T-cell (primary cell): ENCODE data around the gene TMEM151A. TPM values are rescaled to one million over a fixed set of nuclear protein-coding genes. Genes with fewer than 3 reads are reported as not detected.

Source experiments
- ATAC-seq, 4 experiments: fragments of 200-7000 bp in 3 of 4; fragments of 150-1000 bp in 1 of 4; cut with Tn5 transposase; replicated peaks in 1 of 4; 1 replicate in 3 of 4; 2 replicates in 1 of 4; pipeline ENCODE4 v1.10.0; 2021; ENCODE audit warnings: moderate library complexity in 3 of 4, mild to moderate bottlenecking in 2 of 4, moderate number of reproducible peaks in 1 of 4
- CTCF ChIA-PET, 2 donors: fragments of 300-600 bp; sonication (Branson Sonifier 250); formaldehyde crosslinking; loops; one replicate each; lab custom pipeline; 2022; ENCODE audit warnings: antibody characterized with exemption in 2 of 2; lab: Charles Lee
- POLR2A ChIA-PET, 2 donors: fragments of 300-600 bp; sonication (Branson Sonifier 250); formaldehyde crosslinking; loops; one replicate each; lab custom pipeline; 2022; ENCODE audit warnings: antibody characterized with exemption in 2 of 2; lab: Charles Lee
- DNase-seq, 35 experiments: peaks; one replicate each; pipeline versions ENCODE4 v3.0.0 to v3.0.0-alpha.2; 2013 to 2023
- H3K27ac ChIP-seq: one replicate; pipeline ENCODE4 v1.5.1; 2013; ENCODE audit warnings: low read length
- H3K27me3 ChIP-seq, 2 experiments: replicated peaks in 1 of 2; 1 replicate in 1 of 2; 2 replicates in 1 of 2; pipeline versions ENCODE4 v1.6.1 to v1.7.0; 2013; ENCODE audit warnings: low read length in 1 of 2, mixed read lengths in 1 of 2; ENCODE audit not compliant: control insufficient read depth in 2 of 2, insufficient read depth in 2 of 2; ENCODE audit errors: extremely low read depth in 1 of 2
- H3K36me3 ChIP-seq, 2 donors: 1 replicate in 1 of 2; 2 replicates in 1 of 2; pipeline versions ENCODE4 v1.6.1 to v1.7.0; 2013; ENCODE audit warnings: low read length in 1 of 2; ENCODE audit not compliant: control insufficient read depth in 2 of 2, insufficient read depth in 1 of 2; ENCODE audit errors: extremely low read depth in 1 of 2
- H3K4me1 ChIP-seq, 2 experiments: 1 replicate in 1 of 2; 2 replicates in 1 of 2; pipeline versions ENCODE4 v1.6.1 to v1.7.0; 2013; ENCODE audit warnings: low read length in 2 of 2, mixed read lengths in 1 of 2; ENCODE audit not compliant: insufficient read depth in 2 of 2, control insufficient read depth in 1 of 2; ENCODE audit errors: extremely low read depth in 1 of 2
- H3K4me3 ChIP-seq, 2 donors: 1 replicate in 1 of 2; 2 replicates in 1 of 2; pipeline versions ENCODE4 v1.5.1 to v1.7.0; 2013; ENCODE audit warnings: mild to moderate bottlenecking in 2 of 2, low read length in 1 of 2, moderate library complexity in 1 of 2; ENCODE audit not compliant: control insufficient read depth in 1 of 2; ENCODE audit errors: extremely low read depth in 1 of 2
- H3K9me3 ChIP-seq: 2 replicates; pipeline ENCODE4 v1.7.0; 2013
- H3K27ac Mint-ChIP-seq, 2 donors: one replicate each; pipeline ENCODE4 v1.8.0; 2020 to 2021; ENCODE audit warnings: mild to moderate bottlenecking in 2 of 2, mixed read lengths in 2 of 2
- H3K27me3 Mint-ChIP-seq, 2 donors: one replicate each; pipeline ENCODE4 v1.8.0; 2021 to 2022; ENCODE audit warnings: mixed read lengths in 2 of 2
- H3K36me3 Mint-ChIP-seq: one replicate; pipeline ENCODE4 v1.8.0; 2021; ENCODE audit warnings: mixed read lengths
- H3K4me1 Mint-ChIP-seq, 3 donors: one replicate each; pipeline ENCODE4 v1.8.0; 2020 to 2022; ENCODE audit warnings: mixed read lengths in 3 of 3, mild to moderate bottlenecking in 1 of 3
- H3K4me3 Mint-ChIP-seq, 3 donors: one replicate each; pipeline ENCODE4 v1.8.0; 2020 to 2022; ENCODE audit warnings: mild to moderate bottlenecking in 3 of 3, mixed read lengths in 3 of 3, moderate library complexity in 3 of 3
- H3K9me3 Mint-ChIP-seq, 3 donors: one replicate each; pipeline ENCODE4 v1.8.0; 2020 to 2022; ENCODE audit warnings: mixed read lengths in 3 of 3
- WGBS: methylation state at CpG from one replicate; pipeline ENCODE4 v1.1.5; 2013; ENCODE audit warnings: missing lambda C conversion rate; ENCODE audit not compliant: insufficient coverage; 5-methylcytosine and 5-hydroxymethylcytosine counted together
- total RNA-seq, 35 experiments: library from RNA in 6 of 35; stranded (reverse) in 6 of 35; fragments of 120-200 nt in 1 of 35; gene quantifications; one replicate each; pipeline versions ENCODE4 v1.2.1 to v1.2.4 and lab custom pipeline; 2013 to 2026

TMEM151A gene
- total RNA-seq, 5 donors from 2014 or later (not counting 1 experiment from before 2014, with no cell fraction given), result 0.19 to 0.33 (median 0.23) TPM; not detected in 1

DNA sequence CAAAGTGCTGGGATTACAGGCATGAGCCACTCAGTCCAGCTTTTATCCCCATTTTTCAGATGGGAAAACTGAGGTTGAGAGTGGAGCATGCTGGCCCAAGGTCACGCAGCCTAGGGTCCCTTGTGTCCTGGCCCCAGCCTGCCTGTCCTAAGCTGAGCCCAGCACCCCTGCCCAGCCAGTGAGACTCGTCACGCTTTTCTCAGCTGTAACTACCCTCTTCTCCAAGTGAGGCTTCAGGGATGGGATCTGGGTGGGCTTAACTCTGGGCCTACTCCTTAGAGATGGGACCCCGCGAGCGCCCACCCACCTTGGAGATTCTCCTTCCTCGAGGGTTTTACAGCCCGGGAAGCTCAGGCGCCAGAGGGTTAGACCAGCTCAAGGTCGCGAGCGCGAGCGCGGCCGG, 390 bp upstream of the TMEM151A start:
- POLR2A ChIA-PET, result interaction anchor here in 1 of 2 donors (0.6 to 0.9 kb wide), 2 partner anchors 21 to 1512 kb away, joined by 3 to 6 read pairs; no protein-coding TSS in a partner anchor
- no peaks in the 10 kb centered on the region for H3K9me3 ChIP-seq
- 26% methylated on average over 14 of the region's 16 CpGs for WGBS
- peak overlapping the region in 1 of 2 donors; percentile 49 for H3K27ac Mint-ChIP-seq
- H3K36me3 Mint-ChIP-seq, result no peaks in the 10 kb centered on the region
- H3K4me1 Mint-ChIP-seq, result peaks cover 28 to 46% (median 37%) of the 10 kb centered on the region in 3 donors
- H3K27me3 Mint-ChIP-seq, result peaks cover 12 to 21% of the 10 kb centered on the region in 2 donors
- ATAC-seq (no peak), DNase-seq (no peak)
- H3K27me3 ChIP-seq, result peaks cover 0 to 37% of the 10 kb centered on the region in 2 experiments
- H3K4me3 ChIP-seq, result peak overlapping the region in 1 of 2 donors; percentile 45
- CTCF ChIA-PET, result interaction anchor here in 1 of 2 donors (0.6 to 1.1 kb wide), 2 partner anchors 10 to 20 kb away, joined by 4 read pairs; no protein-coding TSS in a partner anchor
- peak overlapping the region; percentile 84 to 93 (median 89) for H3K4me3 Mint-ChIP-seq
- peaks cover 4 to 43% of the 10 kb centered on the region in 2 experiments for H3K4me1 ChIP-seq
- H3K36me3 ChIP-seq, result no peaks in the 10 kb centered on the region
- no peaks in the 10 kb centered on the region for H3K9me3 Mint-ChIP-seq
- no peak overlapping the region for H3K27ac ChIP-seq

DNA sequence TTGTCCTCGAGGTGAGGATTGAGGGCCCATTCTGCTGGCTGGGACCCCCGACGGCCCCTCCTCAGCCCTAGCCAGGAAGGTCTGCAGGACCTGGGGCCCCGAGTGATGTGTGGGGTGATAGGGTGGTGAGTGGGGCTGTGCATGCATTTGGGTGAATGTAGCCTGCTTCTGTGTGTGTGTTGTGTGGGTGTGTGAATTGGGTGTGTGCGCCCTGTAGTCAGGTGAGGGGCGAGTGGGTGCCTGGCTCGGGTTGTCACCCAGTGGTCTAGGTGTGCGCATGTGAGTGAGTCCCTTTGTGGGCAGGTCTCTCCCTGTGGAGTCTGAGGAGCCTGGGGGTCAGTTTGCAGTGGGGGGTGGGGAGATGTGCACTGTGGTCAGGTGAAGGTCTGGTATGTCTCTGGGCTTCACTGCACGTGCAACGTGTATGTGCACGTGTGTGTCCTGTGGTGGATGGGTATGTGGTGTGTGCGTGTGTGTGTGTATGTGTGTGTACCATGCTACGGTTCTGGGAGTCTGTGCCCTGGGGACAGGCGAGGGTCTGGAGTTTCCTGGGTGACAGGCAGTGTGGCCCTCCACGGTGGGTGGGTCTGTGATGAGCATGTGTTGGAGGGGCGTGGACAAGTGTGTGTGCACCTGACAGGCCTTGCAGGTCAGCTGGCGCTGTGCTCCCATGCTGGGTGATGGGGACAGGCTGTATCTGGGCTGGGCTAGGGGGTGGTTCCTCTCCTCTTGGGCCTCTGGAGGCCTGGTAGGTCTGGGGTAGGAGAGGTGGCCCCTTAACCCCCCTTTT, 1.0 kb downstream of the TMEM151A start:
- H3K27ac Mint-ChIP-seq, result peak overlapping the region in 1 of 2 donors; percentile 31
- CTCF ChIA-PET, result no interaction called here

GRCh38 chr11:66293352-66293751, 1.7 kb downstream of the TMEM151A start:
- Histone ChIP-seq H3K36me3 (no peaks in the 10 kb centered on the region), H3K9me3 (no peaks in the 10 kb centered on the region), H3K4me3 (no peak overlapping the region), H3K4me1 (peaks cover 1 to 30% of the 10 kb centered on the region in 2 experiments), H3K27me3 (peaks cover 0 to 46% of the 10 kb centered on the region in 2 experiments), H3K27ac (no peak overlapping the region)
- ChIA-PET POLR2A (no interaction called here), CTCF (no interaction called here)
- Mint-ChIP-seq H3K27ac (no peak overlapping the region), H3K4me1 (peaks cover 28% of the 10 kb centered on the region in 3 donors), H3K36me3 (no peaks in the 10 kb centered on the region), H3K4me3 (peak overlapping the region in 2 of 3 donors; percentile 9 to 57), H3K9me3 (no peaks in the 10 kb centered on the region), H3K27me3 (peaks cover 12 to 21% of the 10 kb centered on the region in 2 donors)
- ATAC-seq, result no peak
- WGBS, result no CpG with 5 or more reads among the region's 4 CpGs
- DNase-seq, result no peak

More for the DNA sequence above, 1.0 kb downstream of the TMEM151A start:
- Mint-ChIP-seq H3K36me3 (no peaks in the 10 kb centered on the region), H3K9me3 (no peaks in the 10 kb centered on the region), H3K4me1 (peaks cover 28 to 33% (median 29%) of the 10 kb centered on the region in 3 donors), H3K27me3 (peaks cover 12 to 21% of the 10 kb centered on the region in 2 donors), H3K4me3 (peak overlapping the region; percentile 49 to 66 (median 57))
- no peak for ATAC-seq
- no peak for DNase-seq
- Histone ChIP-seq H3K4me3 (peak overlapping the region in 1 of 2 donors; percentile 30), H3K4me1 (peaks cover 4 to 36% of the 10 kb centered on the region in 2 experiments), H3K9me3 (no peaks in the 10 kb centered on the region), H3K36me3 (no peaks in the 10 kb centered on the region), H3K27me3 (peaks cover 0 to 46% of the 10 kb centered on the region in 2 experiments), H3K27ac (no peak overlapping the region)
- 45% methylated on average over 17 of the region's 17 CpGs for WGBS
- POLR2A ChIA-PET, result no interaction called here

DNA sequence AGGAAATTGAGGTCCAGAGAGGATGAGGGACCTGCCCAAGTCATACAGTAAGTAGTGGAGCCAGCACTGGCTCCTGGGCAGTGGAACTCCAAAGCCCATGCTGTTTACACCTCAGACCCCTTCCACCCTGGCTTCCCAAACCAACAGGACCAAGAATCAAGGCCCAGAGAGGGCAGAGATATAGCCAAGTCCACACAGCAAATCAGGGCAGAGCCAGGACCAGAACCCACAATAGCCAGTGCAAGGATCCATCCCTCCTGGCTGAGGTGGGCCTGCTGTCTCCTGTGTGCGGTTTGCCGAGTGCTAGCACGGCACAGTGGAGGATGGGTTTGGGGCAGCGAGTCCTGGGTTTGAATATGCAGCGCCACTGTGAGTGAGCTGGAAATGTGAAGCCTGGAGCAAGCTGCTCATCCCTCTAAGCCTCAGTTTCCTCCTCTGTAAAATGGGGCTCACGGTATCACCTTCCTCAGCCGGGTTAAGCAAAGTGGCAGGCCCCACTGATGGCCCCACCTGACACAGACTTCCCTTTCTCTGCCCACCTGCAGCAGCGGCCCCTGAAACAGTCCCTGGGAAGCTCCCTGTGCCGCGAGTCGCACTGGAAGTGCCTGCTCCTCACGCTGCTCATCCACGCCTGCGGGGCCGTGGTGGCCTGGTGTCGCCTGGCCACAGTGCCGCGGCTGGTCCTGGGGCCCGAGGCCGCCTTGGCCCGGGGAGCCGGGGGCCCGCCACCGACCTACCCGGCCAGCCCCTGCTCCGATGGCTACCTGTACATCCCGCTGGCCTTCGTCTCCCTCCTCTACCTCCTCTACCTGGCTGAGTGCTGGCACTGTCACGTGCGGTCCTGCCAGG, 2.3 kb downstream of the TMEM151A start:
- H3K27me3 ChIP-seq, result peaks cover 0 to 46% of the 10 kb centered on the region in 2 experiments
- H3K4me1 Mint-ChIP-seq, result peaks cover 26 to 27% (median 26%) of the 10 kb centered on the region in 3 donors
- H3K36me3 ChIP-seq, result no peaks in the 10 kb centered on the region
- 80% methylated on average over 24 of the region's 30 CpGs for WGBS
- no peak overlapping the region for H3K27ac Mint-ChIP-seq
- DNase-seq, result no peak
- H3K9me3 Mint-ChIP-seq, result no peaks in the 10 kb centered on the region
- H3K4me3 ChIP-seq, result no peak overlapping the region
- H3K27ac ChIP-seq, result no peak overlapping the region
- H3K36me3 Mint-ChIP-seq, result no peaks in the 10 kb centered on the region
- H3K4me1 ChIP-seq, result peaks cover 0 to 27% of the 10 kb centered on the region in 2 experiments
- H3K27me3 Mint-ChIP-seq, result peaks cover 12 to 21% of the 10 kb centered on the region in 2 donors
- no peaks in the 10 kb centered on the region for H3K9me3 ChIP-seq
- POLR2A ChIA-PET, result no interaction called here
- H3K4me3 Mint-ChIP-seq, result peak overlapping the region in 2 of 3 donors; percentile 6 to 57
- no peak for ATAC-seq
- CTCF ChIA-PET, result no interaction called here

DNA sequence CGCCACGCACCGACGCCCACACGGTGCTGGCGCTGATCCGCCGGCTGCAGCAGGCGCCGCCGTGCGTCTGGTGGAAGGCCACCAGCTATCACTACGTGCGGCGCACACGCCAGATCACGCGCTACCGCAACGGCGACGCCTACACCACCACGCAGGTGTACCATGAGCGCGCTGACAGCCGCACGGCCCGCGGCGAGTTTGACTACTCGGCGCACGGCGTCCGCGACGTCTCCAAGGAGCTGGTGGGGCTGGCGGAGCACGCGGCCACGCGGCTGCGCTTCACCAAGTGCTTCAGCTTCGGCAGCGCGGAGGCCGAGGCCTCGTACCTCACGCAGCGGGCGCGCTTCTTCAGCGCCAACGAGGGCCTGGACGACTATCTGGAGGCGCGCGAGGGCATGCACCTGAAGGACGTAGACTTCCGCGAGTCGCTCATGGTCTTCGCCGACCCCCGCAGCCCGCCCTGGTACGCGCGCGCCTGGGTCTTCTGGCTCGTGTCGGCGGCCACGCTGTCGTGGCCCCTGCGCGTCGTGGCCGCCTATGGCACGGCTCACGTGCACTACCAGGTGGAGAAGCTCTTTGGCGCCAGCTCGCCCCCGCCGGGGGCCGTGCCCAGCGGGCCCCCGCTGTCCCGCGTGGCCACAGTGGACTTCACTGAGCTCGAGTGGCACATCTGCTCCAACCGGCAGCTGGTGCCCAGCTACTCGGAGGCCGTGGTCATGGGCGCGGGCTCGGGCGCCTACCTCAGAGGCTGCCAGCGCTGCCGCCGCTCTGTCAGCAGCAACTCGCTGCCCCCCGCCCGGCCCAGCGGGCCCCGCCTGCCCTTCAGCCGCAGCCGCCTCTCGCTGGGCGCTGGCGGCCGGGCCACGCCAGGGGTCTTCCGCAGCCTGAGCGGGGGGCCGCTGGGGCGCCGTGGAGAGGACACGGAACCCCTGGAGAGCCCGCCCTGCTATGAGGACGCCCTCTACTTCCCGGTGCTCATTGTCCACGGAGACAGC, 3.2 kb downstream of the TMEM151A start:
- WGBS, result 81% methylated on average over 120 of the region's 123 CpGs
- Mint-ChIP-seq H3K36me3 (no peaks in the 10 kb centered on the region), H3K9me3 (no peaks in the 10 kb centered on the region), H3K4me3 (no peak overlapping the region), H3K27ac (no peak overlapping the region), H3K27me3 (peaks cover 12 to 21% of the 10 kb centered on the region in 2 donors), H3K4me1 (peaks cover 16 to 18% (median 17%) of the 10 kb centered on the region in 3 donors)
- no peak for DNase-seq
- Histone ChIP-seq H3K36me3 (no peaks in the 10 kb centered on the region), H3K9me3 (no peaks in the 10 kb centered on the region), H3K27me3 (peaks cover 0 to 46% of the 10 kb centered on the region in 2 experiments), H3K27ac (no peak overlapping the region), H3K4me1 (peaks cover 0 to 19% of the 10 kb centered on the region in 2 experiments), H3K4me3 (no peak overlapping the region)
- ATAC-seq, result no peak
- CTCF ChIA-PET, result no interaction called here
- POLR2A ChIA-PET, result no interaction called here
